ENCODE results near the gene IL13RA1. TPM values are rescaled to one million over a fixed set of nuclear protein-coding genes. Genes with fewer than 3 reads are reported as not detected.

The IL13RA1 gene
- total RNA-seq, 1 experiment from 2014 or later = 14.4 TPM

DNA sequence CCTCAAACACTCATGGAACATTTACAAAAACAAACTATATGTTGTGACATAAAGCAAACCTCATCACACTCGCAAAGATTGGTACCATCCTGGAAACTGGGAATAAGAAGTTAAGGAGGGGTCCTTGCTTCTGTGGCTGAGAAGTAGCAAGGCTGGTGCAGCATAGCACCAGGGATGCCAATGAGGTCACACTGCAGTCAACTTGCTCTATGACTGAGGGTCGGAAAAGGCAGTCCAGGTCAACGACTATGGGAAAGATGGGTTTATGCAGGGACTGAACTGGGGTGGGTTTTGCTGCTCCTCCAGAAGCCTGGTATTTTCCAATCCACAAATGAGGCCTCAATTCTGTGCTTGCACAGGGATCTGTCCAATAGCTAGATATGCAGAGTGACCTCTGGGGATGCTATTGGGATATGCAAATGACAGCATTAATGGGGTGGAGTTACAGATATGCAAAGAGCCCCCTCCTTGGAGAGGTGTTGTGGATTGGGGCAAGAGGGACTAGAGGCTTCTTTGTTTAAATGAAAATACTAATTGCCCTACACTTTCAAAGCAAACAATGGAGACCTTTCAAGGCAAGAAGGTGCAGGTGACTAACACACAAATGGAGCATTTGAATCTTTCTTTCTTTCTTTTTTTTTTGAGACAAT, 7.2 kb upstream of the IL13RA1 start:
- Mint-ChIP-seq H3K36me3 (ENCODE audit: insufficient read depth in 1 of 3, low read depth in 3 of 3) (peaks cover 0 to 5% (median 5%) of the 10 kb centered on the region in 3 experiments; a peak in 4 of 7 replicates), H3K4me3 (no peak overlapping the region), H3K27ac (no peak overlapping the region), H3K9me3 (peaks cover 18 to 71% of the 10 kb centered on the region in 2 experiments), H3K4me1 (peaks cover 17 to 27% of the 10 kb centered on the region in 2 experiments), H3K27me3 (ENCODE audit: low read depth) (peaks cover 8% of the 10 kb centered on the region)
- H2BK15ac ChIP-seq (ENCODE audit: low read depth, low read length) = no peak overlapping the region
- no peak overlapping the region for H2BK12ac ChIP-seq (ENCODE audit: insufficient read length, low read depth, low read length)
- H2BK120ac ChIP-seq (ENCODE audit: low read depth, low read length, poor library complexity, severe bottlenecking) = no peak overlapping the region
- H3K9ac ChIP-seq (ENCODE audit: extremely low read depth, insufficient read length, low read length) = no peak overlapping the region
- no peaks in the 10 kb centered on the region for H3K79me1 ChIP-seq (ENCODE audit: insufficient read depth, low read depth, low read length, poor library complexity, severe bottlenecking)
- H3K56ac ChIP-seq (ENCODE audit: insufficient read length, low read depth, low read length) = no peak overlapping the region
- H2AK5ac ChIP-seq (ENCODE audit: insufficient read length, low read length) = no peak overlapping the region
- TF ChIP-seq, protein P1, sequence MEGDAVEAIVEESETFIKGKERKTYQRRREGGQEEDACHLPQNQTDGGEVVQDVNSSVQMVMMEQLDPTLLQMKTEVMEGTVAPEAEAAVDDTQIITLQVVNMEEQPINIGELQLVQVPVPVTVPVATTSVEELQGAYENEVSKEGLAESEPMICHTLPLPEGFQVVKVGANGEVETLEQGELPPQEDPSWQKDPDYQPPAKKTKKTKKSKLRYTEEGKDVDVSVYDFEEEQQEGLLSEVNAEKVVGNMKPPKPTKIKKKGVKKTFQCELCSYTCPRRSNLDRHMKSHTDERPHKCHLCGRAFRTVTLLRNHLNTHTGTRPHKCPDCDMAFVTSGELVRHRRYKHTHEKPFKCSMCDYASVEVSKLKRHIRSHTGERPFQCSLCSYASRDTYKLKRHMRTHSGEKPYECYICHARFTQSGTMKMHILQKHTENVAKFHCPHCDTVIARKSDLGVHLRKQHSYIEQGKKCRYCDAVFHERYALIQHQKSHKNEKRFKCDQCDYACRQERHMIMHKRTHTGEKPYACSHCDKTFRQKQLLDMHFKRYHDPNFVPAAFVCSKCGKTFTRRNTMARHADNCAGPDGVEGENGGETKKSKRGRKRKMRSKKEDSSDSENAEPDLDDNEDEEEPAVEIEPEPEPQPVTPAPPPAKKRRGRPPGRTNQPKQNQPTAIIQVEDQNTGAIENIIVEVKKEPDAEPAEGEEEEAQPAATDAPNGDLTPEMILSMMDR (conservative IDR thresholded peaks at IDR 0.05) = no peak
- H3T11ph ChIP-seq (ENCODE audit: low read length) = no peak overlapping the region
- no peak overlapping the region for H3K27ac ChIP-seq (ENCODE audit: insufficient read length, low read depth, low read length)
- no peak overlapping the region for H2AFZ ChIP-seq (ENCODE audit: low read length)
- no peak overlapping the region for H3K18ac ChIP-seq (ENCODE audit: insufficient read length, low read depth, low read length)
- H3K9me3 ChIP-seq (ENCODE audit: control insufficient read depth, low read depth, low read length) = peaks cover 36% of the 10 kb centered on the region
- no peaks in the 10 kb centered on the region for H4K20me1 ChIP-seq (ENCODE audit: control insufficient read depth, insufficient read depth, insufficient read length)
- WGBS (ENCODE audit: extremely low coverage, insufficient read length, low lambda C conversion rate) = no CpG with 5 or more reads among the region's 3 CpGs
- no peak overlapping the region for H4K91ac ChIP-seq (ENCODE audit: insufficient read length, low read depth, low read length)
- H3K4me1 ChIP-seq (ENCODE audit: insufficient read depth, low read length) = no peaks in the 10 kb centered on the region; the same call in 1 of the 2 replicates
- no peak overlapping the region for H4K8ac ChIP-seq (replicated peaks; ENCODE audit: insufficient read length, low read depth, low read length)
- H3K23ac ChIP-seq (ENCODE audit: insufficient read length, low read depth, low read length) = no peak overlapping the region
- no peaks in the 10 kb centered on the region for H3K79me2 ChIP-seq (ENCODE audit: insufficient read depth, low read length)
- H2BK20ac ChIP-seq (ENCODE audit: low read depth, low read length, poor library complexity, severe bottlenecking) = no peak overlapping the region
- no peak overlapping the region for H3K14ac ChIP-seq (ENCODE audit: insufficient read depth, low read length)
- no peaks in the 10 kb centered on the region for H3K23me2 ChIP-seq (ENCODE audit: insufficient read length, low read depth, low read length, poor library complexity, severe bottlenecking)
- peak; percentile 29 for DNase-seq
- H3K4ac ChIP-seq (ENCODE audit: low read depth, low read length) = no peak overlapping the region
- no peaks in the 10 kb centered on the region; the same call in 1 of the 2 replicates for H3K27me3 ChIP-seq (ENCODE audit: insufficient read depth, low read length)
- H4K5ac ChIP-seq (ENCODE audit: insufficient read length, low read depth, low read length) = no peak overlapping the region
- no peak overlapping the region for H2BK5ac ChIP-seq (ENCODE audit: insufficient read length, low read length)
- no peak overlapping the region for H3K4me2 ChIP-seq (ENCODE audit: insufficient read depth, insufficient read length, low read length)

Measured in H9 (cell line).